GM19099 (cell line): ENCODE results near the gene CST3.

Experiments used
- POLR2A ChIP-seq: IDR thresholded peaks from 3 replicates; pipeline ENCODE4 v1.6.1; 2011; ENCODE audit warnings: low read depth; ENCODE audit not compliant: insufficient read length; ENCODE audit errors: extremely low read depth

The CST3 gene

GRCh38 chr20:23652926-23653325, 15.2 kb upstream of the CST3 start:
- no peak for TF ChIP-seq POLR2A

- no peak for TF ChIP-seq POLR2A
Measured at GRCh38 chr20:23652371-23652770, 14.6 kb upstream of the CST3 start.

GRCh38 chr20:23651117-23651516, 13.4 kb upstream of the CST3 start:
- TF ChIP-seq POLR2A = no peak

GRCh38 chr20:23649830-23650417, 12.2 kb upstream of the CST3 start:
- TF ChIP-seq POLR2A = no peak

- no peak for TF ChIP-seq POLR2A
Measured at GRCh38 chr20:23649242-23649641, 11.5 kb upstream of the CST3 start.

- no peak for TF ChIP-seq POLR2A
Measured at GRCh38 chr20:23647346-23647745, 9.6 kb upstream of the CST3 start.

- TF ChIP-seq POLR2A = no peak
Measured at GRCh38 chr20:23646106-23646873, 8.5 kb upstream of the CST3 start.

- no peak for TF ChIP-seq POLR2A
Measured at GRCh38 chr20:23645575-23645974, 7.8 kb upstream of the CST3 start.

GRCh38 chr20:23644164-23644563, 6.4 kb upstream of the CST3 start:
- no peak for TF ChIP-seq POLR2A

GRCh38 chr20:23643659-23644058, 5.9 kb upstream of the CST3 start:
- TF ChIP-seq POLR2A = no peak

GRCh38 chr20:23641936-23642751, 4.4 kb upstream of the CST3 start:
- no peak for TF ChIP-seq POLR2A

- TF ChIP-seq POLR2A = no peak
Measured at GRCh38 chr20:23640671-23641667, 3.2 kb upstream of the CST3 start.

GRCh38 chr20:23640018-23640601, 2.4 kb upstream of the CST3 start:
- no peak for TF ChIP-seq POLR2A

GRCh38 chr20:23639490-23639958, 1.8 kb upstream of the CST3 start:
- no peak for TF ChIP-seq POLR2A
